Nephron (organoid): ENCODE results near the gene ZC3H12C.
"Not testable (repeated sequence)": the region's sequence is repeated elsewhere in the genome, so short reads cannot be mapped to it uniquely, and the experiment has no call there.

Experiments used
- H3K27ac Mint-ChIP-seq, 3 experiments: 2 replicates each; pipeline ENCODE4 v1.8.0; 2020; ENCODE audit warnings: mixed read lengths in 3 of 3, mild to moderate bottlenecking in 2 of 3, moderate library complexity in 1 of 3
- H3K27me3 Mint-ChIP-seq: 2 replicates; pipeline ENCODE4 v1.8.0; 2021; ENCODE audit warnings: low read depth, mild to moderate bottlenecking, moderate library complexity, mixed read lengths
- H3K36me3 Mint-ChIP-seq: 2 replicates; pipeline ENCODE4 v1.8.0; 2020; ENCODE audit warnings: low read depth, mixed read lengths
- H3K4me1 Mint-ChIP-seq: 2 replicates; pipeline ENCODE4 v1.8.0; 2020; ENCODE audit warnings: mixed read lengths
- H3K4me3 Mint-ChIP-seq, 3 experiments: 2 replicates each; pipeline ENCODE4 v1.8.0; 2020; ENCODE audit warnings: mild to moderate bottlenecking in 3 of 3, mixed read lengths in 3 of 3, moderate library complexity in 2 of 3
- H3K9me3 Mint-ChIP-seq: 2 replicates; pipeline ENCODE4 v1.8.0; 2020; ENCODE audit warnings: mixed read lengths
- CTCF ChIP-seq, 3 experiments: fragments of 200-600 bp; sonication (generic); IDR thresholded peaks; one replicate each; pipeline ENCODE4 v1.5.0; 2021; ENCODE audit warnings: antibody characterized with exemption in 3 of 3; ENCODE audit not compliant: unreplicated experiment in 3 of 3

The ZC3H12C gene

GRCh38 chr11:110053848-110054414 lies 39.3 kb upstream of the ZC3H12C start:
- H3K4me1 Mint-ChIP-seq = no peaks in the 10 kb centered on the region
- H3K4me3 Mint-ChIP-seq = no peak overlapping the region
- TF ChIP-seq CTCF (IDR thresholded peaks at IDR 0.05; ENCODE audit: unreplicated experiment in 3 of 3) = no peak
- peaks cover 4% of the 10 kb centered on the region for H3K27me3 Mint-ChIP-seq
- H3K9me3 Mint-ChIP-seq = peaks cover 12% of the 10 kb centered on the region
- H3K27ac Mint-ChIP-seq = no peak overlapping the region
- peaks cover 8% of the 10 kb centered on the region for H3K36me3 Mint-ChIP-seq

GRCh38 chr11:110056956-110057355 lies 36.2 kb upstream of the ZC3H12C start:
- peaks cover 8% of the 10 kb centered on the region for H3K36me3 Mint-ChIP-seq
- peaks cover 4% of the 10 kb centered on the region for H3K27me3 Mint-ChIP-seq
- peaks cover 11% of the 10 kb centered on the region for H3K9me3 Mint-ChIP-seq
- TF ChIP-seq CTCF (IDR thresholded peaks at IDR 0.05; ENCODE audit: unreplicated experiment in 3 of 3) = no peak
- H3K27ac Mint-ChIP-seq = no peak overlapping the region
- H3K4me3 Mint-ChIP-seq = no peak overlapping the region
- H3K4me1 Mint-ChIP-seq = no peaks in the 10 kb centered on the region

GRCh38 chr11:110059706-110060463 lies 33.3 kb upstream of the ZC3H12C start:
- Mint-ChIP-seq H3K4me3 (no peak overlapping the region), H3K27ac (no peak overlapping the region), H3K9me3 (peaks cover 4% of the 10 kb centered on the region), H3K36me3 (no peaks in the 10 kb centered on the region), H3K4me1 (no peaks in the 10 kb centered on the region), H3K27me3 (peaks cover 4% of the 10 kb centered on the region)
- no peak for TF ChIP-seq CTCF (IDR thresholded peaks at IDR 0.05; ENCODE audit: unreplicated experiment in 3 of 3)

- no peak for TF ChIP-seq CTCF (IDR thresholded peaks at IDR 0.05; ENCODE audit: unreplicated experiment in 3 of 3)
- Mint-ChIP-seq H3K27me3 (peaks cover 4% of the 10 kb centered on the region), H3K4me1 (peaks cover 5% of the 10 kb centered on the region), H3K4me3 (no peak overlapping the region), H3K36me3 (no peaks in the 10 kb centered on the region), H3K27ac (no peak overlapping the region), H3K9me3 (peaks cover 4% of the 10 kb centered on the region)
Observed at GRCh38 chr11:110061296-110061695, 31.9 kb upstream of the ZC3H12C start.

- Mint-ChIP-seq H3K4me1 (peaks cover 5% of the 10 kb centered on the region), H3K27ac (no peak overlapping the region), H3K4me3 (no peak overlapping the region), H3K27me3 (peaks cover 4% of the 10 kb centered on the region), H3K36me3 (no peaks in the 10 kb centered on the region), H3K9me3 (peaks cover 4% of the 10 kb centered on the region)
- TF ChIP-seq CTCF (IDR thresholded peaks at IDR 0.05; ENCODE audit: unreplicated experiment in 3 of 3) = no peak
Observed at GRCh38 chr11:110062247-110062646, 30.9 kb upstream of the ZC3H12C start.

- no peaks in the 10 kb centered on the region for H3K27me3 Mint-ChIP-seq
- TF ChIP-seq CTCF (IDR thresholded peaks at IDR 0.05; ENCODE audit: unreplicated experiment in 3 of 3) = no peak
- peaks cover 18% of the 10 kb centered on the region for H3K4me1 Mint-ChIP-seq
- no peaks in the 10 kb centered on the region for H3K36me3 Mint-ChIP-seq
- H3K9me3 Mint-ChIP-seq = peaks cover 4% of the 10 kb centered on the region
- H3K27ac Mint-ChIP-seq = no peak overlapping the region
- no peak overlapping the region for H3K4me3 Mint-ChIP-seq
Observed at GRCh38 chr11:110065189-110065588, 28.0 kb upstream of the ZC3H12C start.

GRCh38 chr11:110068001-110068400 lies 25.2 kb upstream of the ZC3H12C start:
- not testable (repeated sequence) for H3K36me3 Mint-ChIP-seq

More at GRCh38 chr11:110068001-110068400, 25.2 kb upstream of the ZC3H12C start:
- H3K9me3 Mint-ChIP-seq, H3K27ac Mint-ChIP-seq, H3K27me3 Mint-ChIP-seq, H3K4me3 Mint-ChIP-seq: not testable (repeated sequence)
- H3K4me1 Mint-ChIP-seq = peaks cover 19% of the 10 kb centered on the region
